GM12878 (cell line): ENCODE results near the gene ZMYND11. TPM values are rescaled to one million over a fixed set of nuclear protein-coding genes. Genes with fewer than 3 reads are reported as not detected.

Experiments
- ATAC-seq: fragments of 200-7000 bp; cut with Tn5 transposase; 3 replicates; pipeline ENCODE4 v1.9.1; 2020; ENCODE audit warnings: mild to moderate bottlenecking, moderate library complexity
- BruUV-seq: library from RNA; stranded (reverse); fragments of 400-500 nt; replicated peaks from 2 replicates; lab custom pipeline; 2021; lab: Mats Ljungman, UMichigan
- CTCF ChIA-PET: fragments of 300-600 bp; sonication (Branson Sonifier 250); formaldehyde crosslinking; extraction: SDS; loops from one replicate; lab custom pipeline; 2021; ENCODE audit warnings: inconsistent platforms; lab: Yijun Ruan, JAX
- POLR2A ChIA-PET: fragments of 350-600 bp; formaldehyde crosslinking; extraction: SDS; loops from one replicate; lab custom pipeline; 2021; ENCODE audit warnings: inconsistent platforms; lab: Charles Lee
- RAD21 ChIA-PET: fragments of 300-600 bp; sonication (Branson Sonifier 250); formaldehyde crosslinking; loops from one replicate; lab custom pipeline; 2023; ENCODE audit warnings: antibody characterized with exemption; ENCODE audit not compliant: unreplicated experiment; lab: Charles Lee
- SMC1A ChIA-PET: fragments of 300-600 bp; sonication (Branson Sonifier 250); formaldehyde crosslinking; loops from one replicate; lab custom pipeline; 2023; ENCODE audit not compliant: unreplicated experiment, uncharacterized antibody; lab: Charles Lee
- DNase-seq: peaks from one replicate; pipeline ENCODE4 v3.0.0-alpha.2; 2011; ENCODE audit warnings: low read depth, low spot score
- FAIRE-seq: peaks from 3 replicates; lab custom pipeline; 2011; peaks lifted over from hg19 to GRCh38; lab: Jason Lieb, UNC
- H2AFZ ChIP-seq: 2 replicates; pipeline ENCODE4 v1.6.0; 2011; ENCODE audit warnings: low read depth, low read length, control low read depth; ENCODE audit not compliant: control insufficient read depth
- H3K27ac ChIP-seq: 2 replicates; pipeline ENCODE4 v1.5.1; 2011; ENCODE audit warnings: control low read depth; ENCODE audit not compliant: control insufficient read depth, insufficient read depth
- H3K27me3 ChIP-seq, 2 experiments: replicated peaks in 1 of 2; 2 replicates each; pipeline versions ENCODE4 v1.6.0 to v1.6.1; 2011; ENCODE audit warnings: low read length in 1 of 2; ENCODE audit not compliant: control insufficient read depth in 2 of 2, insufficient read depth in 2 of 2
- H3K36me3 ChIP-seq, 2 experiments: 2 replicates each; pipeline ENCODE4 v1.5.1; 2011; ENCODE audit warnings: low read length in 1 of 2; ENCODE audit not compliant: control insufficient read depth in 2 of 2, insufficient read depth in 2 of 2
- H3K4me1 ChIP-seq: 2 replicates; pipeline ENCODE4 v1.6.1; 2011; ENCODE audit warnings: mild to moderate bottlenecking, low read length, moderate library complexity, mixed read lengths; ENCODE audit not compliant: control insufficient read depth, insufficient read depth
- H3K4me2 ChIP-seq: 2 replicates; pipeline ENCODE4 v1.6.0; 2011; ENCODE audit warnings: control low read depth; ENCODE audit not compliant: control insufficient read depth, insufficient read depth
- H3K4me3 ChIP-seq: fragments of 200-600 bp; sonication (generic); 2 replicates; pipeline ENCODE4 v1.5.1; 2016
- H3K79me2 ChIP-seq: 2 replicates; pipeline ENCODE4 v1.6.0; 2011; ENCODE audit warnings: low read length; ENCODE audit not compliant: control insufficient read depth, insufficient read depth
- H3K9ac ChIP-seq: 2 replicates; pipeline ENCODE4 v1.8.0; 2011; ENCODE audit warnings: low read length, control low read depth, mixed read lengths; ENCODE audit not compliant: control insufficient read depth, insufficient read depth
- H3K9me3 ChIP-seq: replicated peaks from 3 replicates; pipeline ENCODE4 v1.5.1; 2011; ENCODE audit warnings: mild to moderate bottlenecking, low read length; ENCODE audit not compliant: control insufficient read depth, insufficient read depth
- H4K20me1 ChIP-seq: 2 replicates; pipeline ENCODE4 v1.6.0; 2011; ENCODE audit not compliant: control insufficient read depth, insufficient read depth
- ATF3 ChIP-seq: IDR thresholded peaks from 2 replicates; pipeline ENCODE4 v1.6.1; 2011; ENCODE audit warnings: low read depth, mild to moderate bottlenecking, low read length, moderate library complexity, borderline replicate concordance; ENCODE audit errors: extremely low read depth
- CBFB ChIP-seq: IDR thresholded peaks from 2 replicates; pipeline ENCODE4 v1.6.1; 2016; ENCODE audit warnings: antibody characterized with exemption, low read depth
- KDM1A ChIP-seq: fragments of 200-600 bp; sonication (generic); IDR thresholded peaks from 2 replicates; pipeline ENCODE4 v1.6.1; 2016; ENCODE audit warnings: borderline replicate concordance
- MAX ChIP-seq: IDR thresholded peaks from 2 replicates; pipeline ENCODE4 v1.6.1; 2012; ENCODE audit warnings: low read depth, low read length, improper control_type of control experiment
- MTA3 ChIP-seq: IDR thresholded peaks from 2 replicates; pipeline ENCODE4 v1.6.1; 2012; ENCODE audit warnings: low read length, inconsistent platforms, borderline replicate concordance
- NR2C2 ChIP-seq: IDR thresholded peaks from 2 replicates; pipeline ENCODE4 v1.6.1; 2011; ENCODE audit warnings: borderline replicate concordance, low read depth; ENCODE audit not compliant: control insufficient read depth, insufficient read length
- PML ChIP-seq: IDR thresholded peaks from 2 replicates; pipeline ENCODE4 v1.6.1; 2012; ENCODE audit warnings: low read length, inconsistent platforms
- POLR2AphosphoS2 ChIP-seq: IDR thresholded peaks from 2 replicates; pipeline ENCODE4 v1.6.1; 2011; ENCODE audit warnings: low read depth, mild to moderate bottlenecking, low read length, improper control_type of control experiment, moderate library complexity
- TBL1XR1 ChIP-seq: IDR thresholded peaks from 2 replicates; pipeline ENCODE4 v1.6.1; 2012; ENCODE audit warnings: low read depth, low read length, improper control_type of control experiment
- TCF3 ChIP-seq: IDR thresholded peaks from 2 replicates; pipeline ENCODE4 v1.6.1; 2012; ENCODE audit warnings: low read depth, mild to moderate bottlenecking, low read length, borderline replicate concordance; ENCODE audit not compliant: insufficient read depth
- ZNF687 ChIP-seq: fragments of 450-650 bp; IDR thresholded peaks from 2 replicates; pipeline ENCODE4 v1.6.1; 2017; ENCODE audit warnings: mild to moderate bottlenecking, moderate library complexity
- ZZZ3 ChIP-seq: IDR thresholded peaks from 2 replicates; pipeline ENCODE4 v1.6.1; 2011; ENCODE audit warnings: low read depth; ENCODE audit not compliant: control insufficient read depth, insufficient read length
- WGBS: methylation state at CpG from one replicate; pipeline ENCODE4 v1.1.6; 2016; ENCODE audit warnings: low lambda C conversion rate; ENCODE audit not compliant: insufficient replicate concordance, insufficient coverage; ENCODE audit errors: missing lambda C conversion rate; 5-methylcytosine and 5-hydroxymethylcytosine counted together
- in situ Hi-C: fragments of 300-500 bp; cut with MboI; formaldehyde crosslinking; loops from 9 replicates; pipeline ENCODE4 v1.14.3; 2018; ENCODE audit warnings: mixed read lengths
- intact Hi-C: fragments of 100-400 bp; cut with micrococcal nuclease; formaldehyde crosslinking; loops from one replicate; pipeline ENCODE4 v1.14.2; 2022; ENCODE audit not compliant: unreplicated experiment
- polyA plus RNA-seq, 11 experiments: library from polyadenylated mRNA; depleted of rRNA in 4 of 11; unstranded in 6 of 11; stranded (reverse) in 5 of 11; fragments of >200 nt; fragmentation: Nextera tagmentation in 4 of 11; fragmentation: Illumina TruSeq in 1 of 11; extraction: Ambion mirVana in 4 of 11; extraction: Trizol in 1 of 11; gene quantifications; 1 replicate in 1 of 11; 2 replicates in 10 of 11; pipeline versions ENCODE4 v1.2.1 to v1.2.3, GENCODE V29; 2011 to 2016; ENCODE audit warnings: inconsistent platforms in 2 of 11, missing spikeins in 2 of 11, low read depth in 1 of 11
- total RNA-seq, 4 experiments: library from RNA; depleted of rRNA in 3 of 4; stranded (reverse); fragments of >200 nt in 3 of 4; fragmentation: Illumina TruSeq in 1 of 4; extraction: Trizol in 1 of 4; gene quantifications; 2 replicates each; pipeline versions ENCODE4 v1.2.1 to v1.2.3, GENCODE V29; 2013 to 2021

Gene ZMYND11
- total and polyA plus RNA-seq, 10 of the 15 experiments (the other 5 are each of a cell fraction or from before 2014, with no cell fraction given): 3.3 to 24.4 (median 13.1) TPM

GRCh38 chr10:275680-276079, 140.4 kb downstream of the ZMYND11 start (continued):
- TF ChIP-seq TCF3: no peak
- no peak for TF ChIP-seq ZNF687
- TF ChIP-seq MAX: no peak
- TF ChIP-seq TBL1XR1: no peak
- TF ChIP-seq PML: no peak
- TF ChIP-seq ZZZ3: no peak
- TF ChIP-seq NR2C2: no peak

- ATAC-seq: no peak
- FAIRE-seq: no peak
- Histone ChIP-seq H2AFZ (no peak overlapping the region), H3K4me2 (no peak overlapping the region), H4K20me1 (no peaks in the 10 kb centered on the region), H3K27ac (no peak overlapping the region), H3K9me3 (no peaks in the 10 kb centered on the region), H3K36me3 (no peaks in the 10 kb centered on the region), H3K27me3 (no peaks in the 10 kb centered on the region; a peak in 1 of 4 replicates), H3K79me2 (no peaks in the 10 kb centered on the region), H3K4me1 (peaks cover 7% of the 10 kb centered on the region), H3K4me3 (no peak overlapping the region), H3K9ac (no peak overlapping the region)
- intact Hi-C loops: no loop called here
- in situ Hi-C loops: no loop called here
- ChIA-PET CTCF (no interaction called here), RAD21 (no interaction called here), POLR2A (no interaction called here), SMC1A (no interaction called here)
- 90% methylated on average over 19 of the region's 19 CpGs for WGBS
- no TSS peak for BruUV-seq
- DNase-seq: no peak
- TF ChIP-seq KDM1A (no peak), CBFB (no peak), ATF3 (no peak), MTA3 (no peak), POLR2AphosphoS2 (no peak)
Measured at GRCh38 chr10:277963-278362, 142.7 kb downstream of the ZMYND11 start.
